HepG2 (cell line): ENCODE results near the gene STK36. TPM values are rescaled to one million over a fixed set of nuclear protein-coding genes. Genes with fewer than 3 reads are reported as not detected.
A peak's percentile ranks its signal among the peaks of the same experiment; 100 is the strongest.

Experiments used
- MED1 ChIP-seq: sonication (generic); formaldehyde crosslinking; IDR thresholded peaks from 2 replicates; pipeline ENCODE4 v1.4.0; 2020; ENCODE audit warnings: missing genetic modification reagents
- MIER2 ChIP-seq: IDR thresholded peaks from 2 replicates; pipeline ENCODE4 v1.6.1; 2016; ENCODE audit warnings: missing biosample characterization, missing genetic modification reagents
- MLX ChIP-seq: IDR thresholded peaks from 2 replicates; pipeline ENCODE4 v1.6.1; 2016
- MLXIP ChIP-seq: sonication (generic); formaldehyde crosslinking; IDR thresholded peaks from 2 replicates; pipeline ENCODE4 v1.9.0; 2021; ENCODE audit warnings: missing genetic modification reagents, borderline replicate concordance
- NKX3-1 ChIP-seq: sonication (generic); formaldehyde crosslinking; IDR thresholded peaks from 2 replicates; pipeline ENCODE4 v1.5.0; 2020; ENCODE audit warnings: missing genetic modification reagents
- NR2C2 ChIP-seq: sonication (generic); formaldehyde crosslinking; IDR thresholded peaks from 2 replicates; pipeline ENCODE4 v1.4.0; 2020; ENCODE audit warnings: missing genetic modification reagents, mild to moderate bottlenecking, moderate library complexity, borderline replicate concordance
- PHB2 ChIP-seq: fragments of 450-650 bp; IDR thresholded peaks from 2 replicates; pipeline ENCODE4 v1.6.1; 2018; ENCODE audit not compliant: partially characterized antibody
- RBM22 ChIP-seq: fragments of 200-400 bp; formaldehyde crosslinking; optimal IDR thresholded peaks from 2 replicates; pipeline ENCODE3; 2017; ENCODE audit warnings: mild to moderate bottlenecking, low read length, moderate library complexity
- SAFB2 ChIP-seq: sonication (generic); formaldehyde crosslinking; IDR thresholded peaks from 2 replicates; pipeline ENCODE4 v1.5.1; 2020; ENCODE audit warnings: missing genetic modification reagents, low read depth, mild to moderate bottlenecking, borderline replicate concordance
- SMARCC2 ChIP-seq: fragments of 450-650 bp; IDR thresholded peaks from 2 replicates; pipeline ENCODE4 v1.6.1; 2017; ENCODE audit warnings: antibody characterized with exemption, mild to moderate bottlenecking
- ZBTB7B ChIP-seq: sonication (generic); formaldehyde crosslinking; IDR thresholded peaks from 2 replicates; pipeline ENCODE4 v1.4.0; 2020; ENCODE audit warnings: missing genetic modification reagents
- ZC3H13 ChIP-seq: sonication (generic); formaldehyde crosslinking; IDR thresholded peaks from 2 replicates; pipeline ENCODE4 v1.8.1; 2023; ENCODE audit warnings: mild to moderate bottlenecking, missing genetic modification reagents, moderate library complexity
- ZNF354B ChIP-seq: sonication (generic); formaldehyde crosslinking; IDR thresholded peaks from 2 replicates; pipeline ENCODE4 v1.8.0; 2022; ENCODE audit warnings: mild to moderate bottlenecking, missing genetic modification reagents
- ZNF709 ChIP-seq: sonication (generic); formaldehyde crosslinking; IDR thresholded peaks from 2 replicates; pipeline ENCODE4 v1.5.0; 2020; ENCODE audit warnings: mild to moderate bottlenecking, missing genetic modification reagents
- ZNF747 ChIP-seq: sonication (generic); formaldehyde crosslinking; IDR thresholded peaks from 2 replicates; pipeline ENCODE4 v1.8.1; 2023; ENCODE audit warnings: missing genetic modification reagents, mild to moderate bottlenecking, borderline replicate concordance
- ZXDC ChIP-seq: sonication (generic); formaldehyde crosslinking; IDR thresholded peaks from 2 replicates; pipeline ENCODE4 v1.5.0; 2020; ENCODE audit warnings: mild to moderate bottlenecking, missing genetic modification reagents
- polyA plus RNA-seq, 8 experiments: library from polyadenylated mRNA; depleted of rRNA in 3 of 8; stranded (reverse) in 7 of 8; unstranded in 1 of 8; fragments of >200 nt; fragmentation: Illumina TruSeq in 4 of 8; extraction: Trizol in 4 of 8; gene quantifications; 2 replicates each; pipeline versions ENCODE4 v1.2.1 to v1.2.3, GENCODE V29; 2011 to 2016; ENCODE audit warnings: low read depth in 4 of 8, missing spikeins in 1 of 8, mixed read lengths in 1 of 8; ENCODE audit not compliant: insufficient read depth in 1 of 8
- total RNA-seq, 5 experiments: library from RNA; depleted of rRNA; stranded (reverse); fragments of >200 nt; fragmentation: Illumina TruSeq; extraction: Trizol; gene quantifications; 2 replicates each; pipeline ENCODE4 v1.2.3, GENCODE V29; 2016; ENCODE audit warnings: low read depth in 1 of 5
- TF ChIP-seq, protein P1 (sequence below): sonication (generic); formaldehyde crosslinking; IDR thresholded peaks from 2 replicates; pipeline ENCODE4 v1.4.0; 2020; ENCODE audit warnings: missing genetic modification reagents
- TF ChIP-seq, protein P2 (sequence below): sonication (generic); formaldehyde crosslinking; IDR thresholded peaks from 2 replicates; pipeline ENCODE4 v1.8.0; 2022; ENCODE audit warnings: low read depth, missing genetic modification reagents

Gene STK36
- total and polyA plus RNA-seq, 2 of the 13 experiments (the other 11 are each of a cell fraction or from before 2014, with no cell fraction given), result 45.9 to 83.5 TPM

- TF ChIP-seq, protein P1, sequence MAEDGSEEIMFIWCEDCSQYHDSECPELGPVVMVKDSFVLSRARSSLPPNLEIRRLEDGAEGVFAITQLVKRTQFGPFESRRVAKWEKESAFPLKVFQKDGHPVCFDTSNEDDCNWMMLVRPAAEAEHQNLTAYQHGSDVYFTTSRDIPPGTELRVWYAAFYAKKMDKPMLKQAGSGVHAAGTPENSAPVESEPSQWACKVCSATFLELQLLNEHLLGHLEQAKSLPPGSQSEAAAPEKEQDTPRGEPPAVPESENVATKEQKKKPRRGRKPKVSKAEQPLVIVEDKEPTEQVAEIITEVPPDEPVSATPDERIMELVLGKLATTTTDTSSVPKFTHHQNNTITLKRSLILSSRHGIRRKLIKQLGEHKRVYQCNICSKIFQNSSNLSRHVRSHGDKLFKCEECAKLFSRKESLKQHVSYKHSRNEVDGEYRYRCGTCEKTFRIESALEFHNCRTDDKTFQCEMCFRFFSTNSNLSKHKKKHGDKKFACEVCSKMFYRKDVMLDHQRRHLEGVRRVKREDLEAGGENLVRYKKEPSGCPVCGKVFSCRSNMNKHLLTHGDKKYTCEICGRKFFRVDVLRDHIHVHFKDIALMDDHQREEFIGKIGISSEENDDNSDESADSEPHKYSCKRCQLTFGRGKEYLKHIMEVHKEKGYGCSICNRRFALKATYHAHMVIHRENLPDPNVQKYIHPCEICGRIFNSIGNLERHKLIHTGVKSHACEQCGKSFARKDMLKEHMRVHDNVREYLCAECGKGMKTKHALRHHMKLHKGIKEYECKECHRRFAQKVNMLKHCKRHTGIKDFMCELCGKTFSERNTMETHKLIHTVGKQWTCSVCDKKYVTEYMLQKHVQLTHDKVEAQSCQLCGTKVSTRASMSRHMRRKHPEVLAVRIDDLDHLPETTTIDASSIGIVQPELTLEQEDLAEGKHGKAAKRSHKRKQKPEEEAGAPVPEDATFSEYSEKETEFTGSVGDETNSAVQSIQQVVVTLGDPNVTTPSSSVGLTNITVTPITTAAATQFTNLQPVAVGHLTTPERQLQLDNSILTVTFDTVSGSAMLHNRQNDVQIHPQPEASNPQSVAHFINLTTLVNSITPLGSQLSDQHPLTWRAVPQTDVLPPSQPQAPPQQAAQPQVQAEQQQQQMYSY (CRISPR knock-in tag), result no peak
- TF ChIP-seq RBM22, result no peak
- TF ChIP-seq ZNF709, result no peak
- no peak for TF ChIP-seq SMARCC2
- TF ChIP-seq NR2C2 (CRISPR knock-in tag), result 0 out of 2 replicates have a peak, but pooled peaks have one; percentile 45
- TF ChIP-seq ZXDC (CRISPR knock-in tag), result no peak
- 0 out of 2 replicates have a peak, but pooled peaks have one; percentile 28 for TF ChIP-seq MIER2 (CRISPR knock-in tag)
- TF ChIP-seq, protein P2, sequence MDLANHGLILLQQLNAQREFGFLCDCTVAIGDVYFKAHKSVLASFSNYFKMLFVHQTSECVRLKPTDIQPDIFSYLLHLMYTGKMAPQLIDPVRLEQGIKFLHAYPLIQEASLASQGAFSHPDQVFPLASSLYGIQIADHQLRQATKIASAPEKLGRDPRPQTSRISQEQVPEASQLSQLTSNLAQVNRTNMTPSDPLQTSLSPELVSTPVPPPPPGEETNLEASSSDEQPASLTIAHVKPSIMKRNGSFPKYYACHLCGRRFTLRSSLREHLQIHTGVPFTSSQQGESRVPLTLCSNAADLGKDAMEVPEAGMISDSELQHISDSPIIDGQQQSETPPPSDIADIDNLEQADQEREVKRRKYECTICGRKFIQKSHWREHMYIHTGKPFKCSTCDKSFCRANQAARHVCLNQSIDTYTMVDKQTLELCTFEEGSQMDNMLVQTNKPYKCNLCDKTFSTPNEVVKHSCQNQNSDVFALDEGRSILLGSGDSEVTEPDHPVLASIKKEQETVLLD, result no peak
- peak; percentile 79; the same call in 1 of the 2 replicates for TF ChIP-seq ZBTB7B (CRISPR knock-in tag)
- no peak for TF ChIP-seq MLX
- TF ChIP-seq ZNF747 (CRISPR knock-in tag), result peak; percentile 39; the same call in 1 of the 2 replicates
- peak; percentile 74; the same call in 1 of the 2 replicates for TF ChIP-seq SAFB2
- no peak for TF ChIP-seq NKX3-1
- TF ChIP-seq MED1, result peak; percentile 83
- no peak for TF ChIP-seq ZNF354B (CRISPR knock-in tag)
- TF ChIP-seq PHB2, result no peak
- TF ChIP-seq ZC3H13 (CRISPR knock-in tag), result no peak
- no peak for TF ChIP-seq MLXIP
These were observed 77.0 kb downstream of the STK36 start (continued) for GRCh38 chr2:218748741-218749441.
